A673 (cell line): ENCODE results near the gene MINK1.

ENCODE experiments used
- CTCF ChIP-seq: fragments of 300-800, 200-600 bp; sonication (generic); conservative IDR thresholded peaks from 2 replicates; pipeline ENCODE4 v1.5.1; 2017; ENCODE audit warnings: low read depth, mild to moderate bottlenecking, antibody characterized with exemption, low read length, moderate library complexity, mixed read lengths
- EZH2 ChIP-seq: fragments of 200-600 bp; sonication (generic); IDR thresholded peaks from 2 replicates; pipeline ENCODE4 v1.6.1; 2017; ENCODE audit warnings: borderline replicate concordance, low read depth, mild to moderate bottlenecking, mixed read lengths, antibody characterized with exemption, low read length; ENCODE audit not compliant: poor library complexity, severe bottlenecking

- TF ChIP-seq CTCF: no peak
- no peak for TF ChIP-seq EZH2
Measured at GRCh38 chr17:4822835-4823234, 10.3 kb upstream of the MINK1 start.
